Ectodermal cell (in vitro differentiated cells): Measurements from ENCODE around the gene ARFGAP1.

Source experiments
- H3K27ac ChIP-seq: 2 replicates; pipeline ENCODE4 v1.7.0; 2013; ENCODE audit warnings: mild to moderate bottlenecking, low read depth, low read length; ENCODE audit not compliant: insufficient read depth, poor library complexity, severe bottlenecking
- H3K27me3 ChIP-seq: 2 replicates; pipeline ENCODE4 v1.7.0; 2013; ENCODE audit warnings: mild to moderate bottlenecking, low read length; ENCODE audit not compliant: insufficient read depth, control insufficient read depth, poor library complexity, severe bottlenecking
- H3K36me3 ChIP-seq: one replicate; pipeline ENCODE4 v1.7.0; 2013; ENCODE audit warnings: low read length; ENCODE audit not compliant: control insufficient read depth, insufficient read depth
- H3K4me1 ChIP-seq: one replicate; pipeline ENCODE4 v1.7.0; 2013; ENCODE audit warnings: low read length; ENCODE audit not compliant: control insufficient read depth, insufficient read depth
- H3K4me3 ChIP-seq: 2 replicates; pipeline ENCODE4 v1.7.0; 2013; ENCODE audit warnings: low read depth, low read length, control low read depth; ENCODE audit not compliant: insufficient read depth
- H3K9me3 ChIP-seq: 2 replicates; pipeline ENCODE4 v1.7.0; 2013; ENCODE audit warnings: mild to moderate bottlenecking, low read length, moderate library complexity; ENCODE audit not compliant: control insufficient read depth
- WGBS, 2 experiments: methylation state at CpG; one replicate each; pipeline ENCODE4 v1.1.7; 2013; ENCODE audit warnings: missing lambda C conversion rate in 2 of 2; 5-methylcytosine and 5-hydroxymethylcytosine counted together

ARFGAP1 gene

DNA sequence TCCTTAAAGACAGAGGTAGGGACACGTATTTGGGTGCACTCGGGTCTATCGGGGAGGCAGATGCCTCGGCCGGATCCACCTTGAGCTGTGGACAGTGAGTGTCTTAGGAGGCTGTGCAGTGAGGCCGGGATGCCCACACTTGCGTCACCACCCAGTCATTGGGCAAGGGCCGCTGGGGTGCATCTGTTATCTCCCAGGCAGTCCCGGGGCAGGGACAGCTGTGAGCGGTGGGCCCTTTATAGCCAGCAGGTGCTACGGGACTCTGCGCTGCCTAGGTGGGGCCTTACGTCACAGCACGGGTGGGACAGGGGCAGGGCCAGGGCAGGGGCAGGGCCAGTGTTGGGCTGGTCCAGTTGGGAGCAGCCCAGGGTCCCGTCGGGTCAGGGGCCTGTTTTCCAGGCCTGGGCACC lies 19.7 kb downstream of the ARFGAP1 start:
- peaks cover 14% of the 10 kb centered on the region for H3K27me3 ChIP-seq
- H3K9me3 ChIP-seq: no peaks in the 10 kb centered on the region
- no peak overlapping the region for H3K4me3 ChIP-seq
- peaks cover 5% of the 10 kb centered on the region for H3K36me3 ChIP-seq
- H3K4me1 ChIP-seq: peaks cover 23% of the 10 kb centered on the region
- WGBS, 2 experiments: 93 to 95% methylated on average over 16 of the region's 16 CpGs
- no peak overlapping the region for H3K27ac ChIP-seq

DNA sequence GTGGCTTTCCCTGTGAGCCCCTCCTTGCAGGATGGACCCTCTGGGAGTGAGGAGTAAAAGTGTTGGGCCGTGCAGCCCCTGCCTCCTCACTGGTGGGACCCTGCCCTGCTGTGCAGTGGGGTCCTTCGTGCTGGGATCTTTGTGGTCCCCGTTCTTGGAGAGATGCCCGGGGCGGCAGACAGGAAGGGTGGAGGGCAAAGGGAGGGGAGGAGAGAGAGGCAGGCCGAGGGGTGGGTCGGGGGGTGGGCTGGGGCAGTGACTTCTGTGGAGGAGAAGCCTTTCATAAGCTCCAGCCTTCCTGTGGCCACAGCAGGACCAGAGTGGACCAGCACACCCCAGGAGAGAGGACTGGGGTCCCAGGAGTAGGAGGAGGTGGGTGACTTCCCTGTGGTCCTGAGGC lies 20.3 kb downstream of the ARFGAP1 start, which contains the start of gene COL20A1:
Gene COL20A1, plus strand, starts transcription at position 283 of the 400 bp plus-strand sequence. CDS start 1,922 bp downstream, outside the sequence.
- WGBS, 2 experiments: 80% methylated on average over 7 of the region's 7 CpGs
- no peak within 1 kb of the TSS for H3K27ac ChIP-seq
- H3K4me3 ChIP-seq: no peak within 1 kb of the TSS
- H3K27me3 ChIP-seq: peaks cover 14% of the 10 kb centered on the region
- no peaks in the 10 kb centered on the region for H3K9me3 ChIP-seq
- H3K4me1 ChIP-seq: peaks cover 23% of the 10 kb centered on the region
- peaks cover 5% of the 10 kb centered on the region for H3K36me3 ChIP-seq

DNA sequence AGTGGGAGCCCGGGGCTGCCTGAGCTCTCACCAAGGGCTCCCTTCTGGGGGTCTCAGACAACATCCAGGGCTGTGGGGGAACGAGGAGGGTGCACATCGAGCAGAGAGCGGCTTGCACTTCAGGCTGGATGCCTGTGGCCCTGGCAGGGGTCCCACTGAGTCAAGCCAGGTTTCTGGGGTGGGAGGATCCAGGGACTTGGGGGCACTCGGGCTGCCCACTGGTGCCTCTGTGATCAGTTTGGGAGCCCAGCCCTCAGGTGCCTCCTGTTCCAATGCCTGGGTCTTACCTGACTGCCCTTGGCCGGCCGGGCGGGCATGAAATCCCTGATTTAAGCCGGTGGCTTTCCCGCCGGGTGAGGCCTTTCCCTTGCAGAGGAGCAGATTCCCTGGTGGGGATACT lies 20.8 kb downstream of the ARFGAP1 start:
- WGBS, 2 experiments: 75 to 83% methylated on average over 11 of the region's 11 CpGs
- Histone ChIP-seq H3K36me3 (peaks cover 2% of the 10 kb centered on the region), H3K4me1 (peaks cover 23% of the 10 kb centered on the region), H3K4me3 (no peak overlapping the region), H3K9me3 (no peaks in the 10 kb centered on the region), H3K27me3 (peaks cover 14% of the 10 kb centered on the region), H3K27ac (no peak overlapping the region)

DNA sequence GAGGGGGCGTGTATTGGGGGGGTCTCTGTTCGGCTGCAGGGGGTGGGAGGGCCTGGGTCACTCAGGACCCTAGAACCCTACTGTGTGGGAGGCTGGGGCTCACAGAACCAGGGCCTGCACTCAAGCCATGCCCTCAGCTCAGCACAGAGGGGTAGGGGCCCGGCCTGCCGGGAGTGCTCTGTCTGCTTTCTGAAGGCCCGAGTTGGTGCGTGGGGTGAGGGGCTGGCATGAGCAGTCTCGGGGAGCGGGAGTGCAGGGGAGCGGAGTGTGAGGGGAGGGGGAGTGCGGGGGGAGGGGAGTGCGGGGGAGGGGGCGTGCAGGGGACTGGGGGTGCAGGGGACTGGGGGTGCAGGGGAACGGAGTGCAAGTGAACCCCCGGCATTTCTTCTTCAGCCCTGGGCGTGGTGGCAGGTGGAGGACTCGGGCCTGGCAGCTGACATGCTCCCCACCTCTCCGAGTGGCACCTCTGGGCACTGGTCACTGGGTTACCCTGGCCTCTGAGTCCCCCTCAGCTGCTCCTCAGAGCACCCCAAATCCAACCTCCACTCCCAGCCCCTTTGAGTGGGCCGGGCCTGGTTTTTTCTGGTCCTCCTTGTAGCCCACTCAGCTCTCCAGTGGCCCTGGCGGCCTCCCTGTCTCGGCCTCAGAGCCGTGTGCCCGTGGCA lies 21.4 kb downstream of the ARFGAP1 start:
- Histone ChIP-seq H3K4me3 (no peak overlapping the region), H3K4me1 (peaks cover 23% of the 10 kb centered on the region), H3K36me3 (no peaks in the 10 kb centered on the region), H3K27me3 (peaks cover 14% of the 10 kb centered on the region), H3K9me3 (no peaks in the 10 kb centered on the region), H3K27ac (no peak overlapping the region)
- WGBS, 2 experiments: 80 to 83% methylated on average over 16 to 18 of the region's 22 CpGs

DNA sequence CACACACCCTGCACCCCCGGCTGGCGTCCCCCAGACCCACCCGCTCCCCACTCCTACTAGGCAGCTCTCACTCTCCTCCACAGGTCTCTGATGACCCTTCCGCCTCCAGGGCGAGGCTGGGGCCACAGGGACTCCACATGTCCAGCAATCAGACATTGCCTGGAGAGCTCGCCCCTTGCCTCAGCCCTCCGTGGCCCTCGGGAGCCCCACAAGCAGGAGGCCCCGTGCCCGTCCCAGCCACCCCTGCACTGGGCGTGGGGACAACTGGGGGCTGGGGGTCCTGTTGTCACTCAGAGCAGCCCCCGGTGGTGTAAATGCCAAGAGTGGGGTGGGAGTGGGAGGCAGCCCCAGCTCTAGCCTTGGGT lies 21.9 kb downstream of the ARFGAP1 start:
- Histone ChIP-seq H3K36me3 (no peaks in the 10 kb centered on the region), H3K27ac (no peak overlapping the region), H3K9me3 (no peaks in the 10 kb centered on the region), H3K27me3 (peaks cover 14% of the 10 kb centered on the region), H3K4me1 (peaks cover 23% of the 10 kb centered on the region), H3K4me3 (no peak overlapping the region)
- WGBS, 2 experiments: 89 to 94% methylated on average over 12 of the region's 12 CpGs

DNA sequence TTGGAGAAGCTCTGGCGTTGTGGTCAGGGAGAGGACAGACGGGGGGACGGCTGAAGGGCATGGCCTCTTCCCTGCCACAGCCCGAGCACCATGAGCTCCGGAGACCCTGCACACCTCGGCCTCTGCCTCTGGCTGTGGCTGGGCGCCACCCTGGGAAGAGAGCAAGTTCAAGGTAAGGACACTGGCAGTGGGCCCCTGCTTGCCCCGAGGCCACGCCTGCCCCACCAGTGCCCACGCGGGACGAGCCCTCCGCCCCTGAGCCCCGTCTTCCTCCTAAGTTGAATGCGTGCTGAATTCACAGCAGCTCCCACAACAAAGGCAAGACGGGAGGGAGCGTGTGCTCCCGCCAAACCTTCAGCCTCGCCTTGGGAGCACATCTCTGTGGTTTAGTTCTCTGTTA lies 22.4 kb downstream of the ARFGAP1 start:
- no peak overlapping the region for H3K4me3 ChIP-seq
- H3K9me3 ChIP-seq: no peaks in the 10 kb centered on the region
- H3K27me3 ChIP-seq: peaks cover 14% of the 10 kb centered on the region
- peaks cover 23% of the 10 kb centered on the region for H3K4me1 ChIP-seq
- no peak overlapping the region for H3K27ac ChIP-seq
- no peaks in the 10 kb centered on the region for H3K36me3 ChIP-seq
- 77% methylated on average over 19 of the region's 19 CpGs for WGBS, 2 experiments

DNA sequence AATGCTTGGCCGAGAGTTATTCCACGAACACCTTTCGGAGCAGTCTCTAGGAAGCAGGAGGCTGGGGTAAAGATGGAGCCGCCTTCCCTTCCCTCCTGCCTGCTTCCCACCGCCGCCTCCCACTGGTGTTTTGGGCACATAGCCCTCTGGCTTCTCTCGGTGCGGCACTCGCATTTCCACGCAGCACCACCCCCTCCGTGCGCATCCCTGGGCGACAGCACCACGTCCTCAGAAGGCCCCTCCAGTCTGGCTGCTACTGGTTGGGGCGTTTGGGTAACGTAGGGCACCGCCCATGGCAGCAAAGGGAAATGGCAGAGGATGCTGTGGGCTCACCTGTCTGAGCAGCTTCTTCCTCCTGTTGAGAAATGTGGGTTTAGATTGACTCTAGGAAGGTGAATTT lies 22.8 kb downstream of the ARFGAP1 start:
- Histone ChIP-seq H3K27ac (no peak overlapping the region), H3K27me3 (peaks cover 14% of the 10 kb centered on the region), H3K4me1 (peaks cover 23% of the 10 kb centered on the region), H3K36me3 (no peaks in the 10 kb centered on the region), H3K9me3 (no peaks in the 10 kb centered on the region), H3K4me3 (no peak overlapping the region)
- 57 to 58% methylated on average over 17 of the region's 17 CpGs for WGBS, 2 experiments

DNA sequence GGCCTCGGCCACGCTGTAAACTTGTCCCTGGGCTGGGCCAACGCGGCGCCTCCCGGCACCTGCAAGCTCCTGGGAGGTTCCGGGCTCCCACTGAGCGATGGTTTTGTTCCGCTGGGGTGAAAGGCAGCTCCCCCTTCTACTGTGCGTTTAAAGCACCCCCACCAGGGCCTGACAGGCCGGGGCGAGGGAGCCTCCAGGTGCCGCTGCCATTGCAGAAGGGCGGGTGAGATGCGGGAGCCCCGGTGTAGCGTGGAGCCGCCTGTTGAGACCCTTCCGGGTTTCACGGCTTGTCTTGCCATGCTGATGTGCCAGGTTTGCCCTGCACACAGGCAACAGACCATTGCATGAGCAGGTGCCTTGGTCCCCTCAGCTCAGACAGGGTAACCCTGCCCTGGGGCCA lies 23.2 kb downstream of the ARFGAP1 start:
- Histone ChIP-seq H3K9me3 (no peaks in the 10 kb centered on the region), H3K4me3 (no peak overlapping the region), H3K27me3 (peaks cover 14% of the 10 kb centered on the region), H3K36me3 (no peaks in the 10 kb centered on the region), H3K27ac (no peak overlapping the region), H3K4me1 (peaks cover 23% of the 10 kb centered on the region)
- WGBS, 2 experiments: 46 to 49% methylated on average over 20 of the region's 20 CpGs

DNA sequence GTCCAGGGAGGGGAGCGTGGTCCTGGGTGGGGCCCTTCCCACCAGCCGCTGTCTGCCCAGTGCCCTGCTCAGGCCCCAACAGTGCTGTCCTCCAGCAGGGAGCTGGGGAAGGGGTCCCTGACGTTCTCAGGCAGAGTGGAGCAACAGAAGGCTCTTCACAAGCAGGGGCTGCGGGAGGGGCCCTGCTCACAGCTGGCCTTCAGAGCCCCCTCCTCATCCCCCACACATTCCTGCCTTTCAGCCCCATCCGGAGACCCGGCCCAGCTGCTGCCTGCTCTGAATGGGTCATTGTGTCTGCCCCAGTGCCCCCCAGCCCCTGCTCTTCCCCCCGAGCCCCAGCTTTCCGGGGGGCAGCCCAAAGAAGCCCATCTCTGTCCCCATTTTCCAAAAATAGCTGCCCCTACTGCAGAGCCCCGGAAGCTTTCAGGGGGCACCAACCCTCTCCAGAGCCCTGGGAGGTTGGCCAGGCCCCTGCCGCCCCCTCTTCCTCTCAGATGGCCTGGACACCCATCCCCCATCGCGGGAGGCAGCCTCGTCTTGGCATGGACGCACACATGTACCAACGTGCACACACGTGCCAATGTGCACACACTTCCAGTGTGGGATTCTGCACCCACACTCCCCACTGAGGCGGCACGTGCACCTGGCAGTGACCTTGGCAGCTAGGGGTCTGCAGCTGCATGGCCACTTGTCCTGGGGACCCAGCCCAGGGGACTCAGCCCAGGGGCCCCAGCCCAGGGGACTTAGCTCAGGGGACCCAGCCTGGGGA lies 24.1 kb downstream of the ARFGAP1 start:
- WGBS, 2 experiments: 57 to 59% methylated on average over 18 of the region's 18 CpGs
- H3K27ac ChIP-seq: no peak overlapping the region
- no peaks in the 10 kb centered on the region for H3K9me3 ChIP-seq
- H3K36me3 ChIP-seq: no peaks in the 10 kb centered on the region
- H3K4me3 ChIP-seq: no peak overlapping the region
- peaks cover 14% of the 10 kb centered on the region for H3K27me3 ChIP-seq
- peaks cover 23% of the 10 kb centered on the region for H3K4me1 ChIP-seq

DNA sequence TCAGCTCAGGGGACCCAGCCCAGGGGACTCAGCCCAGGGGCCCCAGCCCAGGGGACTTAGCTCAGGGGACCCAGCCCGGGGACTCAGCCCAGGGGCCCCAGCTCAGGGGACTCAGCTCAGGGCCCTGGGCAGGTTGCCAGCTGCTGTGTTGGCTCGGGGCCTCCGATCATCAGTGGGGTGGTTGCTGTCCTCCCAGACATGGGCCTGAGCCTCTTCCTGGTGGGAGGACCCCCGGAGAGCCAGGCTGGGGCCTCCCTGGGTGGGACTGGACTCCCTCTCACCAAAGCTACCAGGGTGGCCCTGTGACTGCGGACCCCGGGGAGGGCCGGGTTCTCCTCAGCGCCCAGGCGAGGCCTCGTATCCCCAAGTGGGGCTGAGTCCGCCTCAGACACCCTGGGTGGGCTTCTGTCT lies 24.8 kb downstream of the ARFGAP1 start:
- H3K27ac ChIP-seq: no peak overlapping the region
- no peaks in the 10 kb centered on the region for H3K9me3 ChIP-seq
- H3K27me3 ChIP-seq: peaks cover 14% of the 10 kb centered on the region

More for the DNA sequence above, 24.8 kb downstream of the ARFGAP1 start:
- no peaks in the 10 kb centered on the region for H3K36me3 ChIP-seq
- 94 to 95% methylated on average over 11 of the region's 11 CpGs for WGBS, 2 experiments
- H3K4me1 ChIP-seq: peaks cover 23% of the 10 kb centered on the region
- H3K4me3 ChIP-seq: no peak overlapping the region
